ENCODE results near the gene ADGRL3.
A peak's percentile ranks its signal among the peaks of the same experiment; 100 is the strongest.
"Not testable (repeated sequence)": the region's sequence is repeated elsewhere in the genome, so short reads cannot be mapped to it uniquely, and the experiment has no call there.

ADGRL3 gene

DNA sequence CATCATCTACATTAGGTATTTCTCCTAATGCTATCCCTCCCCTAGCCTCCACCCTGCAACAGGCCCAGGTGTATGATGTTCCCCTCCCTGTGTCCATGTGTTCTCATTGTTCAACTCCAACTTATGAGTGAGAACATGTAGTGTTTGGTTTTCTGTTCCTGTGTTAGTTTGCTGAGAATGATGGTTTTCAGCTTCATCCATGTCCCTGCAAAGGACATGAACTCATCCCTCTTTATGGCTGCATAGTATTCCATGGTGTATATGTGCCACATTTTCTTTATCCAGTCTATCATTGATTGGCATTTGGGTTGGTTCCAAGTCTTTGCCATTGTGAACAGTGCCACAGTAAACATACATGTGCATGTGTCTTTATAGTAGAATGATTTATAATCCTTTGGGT, 7.0 kb downstream of the ADGRL3 start:
- not testable (repeated sequence) for DNase-seq

GRCh38 chr4:61210186-61210939, 10.2 kb downstream of the ADGRL3 start:
- no peak for DNase-seq

- DNase-seq: no peak
Observed at GRCh38 chr4:61211781-61212180, 11.7 kb downstream of the ADGRL3 start.

DNA sequence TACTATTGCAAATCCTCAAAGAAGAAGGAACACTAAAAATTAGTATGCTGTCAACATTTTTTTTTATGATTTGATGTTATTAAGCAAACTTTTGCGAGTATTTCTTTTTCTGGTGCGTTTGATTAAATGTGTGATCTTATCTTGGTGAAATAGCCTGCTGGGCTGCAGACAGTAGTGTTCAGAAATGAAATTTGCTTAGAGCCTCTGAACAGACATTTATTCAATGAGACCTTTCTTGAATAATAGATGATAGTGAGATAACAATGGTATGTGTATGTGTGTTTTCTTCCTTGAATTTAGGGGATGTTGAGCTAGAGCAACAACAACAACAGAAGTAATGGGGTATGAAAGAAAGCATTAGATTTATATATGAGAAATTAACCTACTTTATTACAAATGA, 12.7 kb downstream of the ADGRL3 start:
- DNase-seq: no peak

- no peak for DNase-seq
Observed at GRCh38 chr4:61214680-61215079, 14.6 kb downstream of the ADGRL3 start.

DNA sequence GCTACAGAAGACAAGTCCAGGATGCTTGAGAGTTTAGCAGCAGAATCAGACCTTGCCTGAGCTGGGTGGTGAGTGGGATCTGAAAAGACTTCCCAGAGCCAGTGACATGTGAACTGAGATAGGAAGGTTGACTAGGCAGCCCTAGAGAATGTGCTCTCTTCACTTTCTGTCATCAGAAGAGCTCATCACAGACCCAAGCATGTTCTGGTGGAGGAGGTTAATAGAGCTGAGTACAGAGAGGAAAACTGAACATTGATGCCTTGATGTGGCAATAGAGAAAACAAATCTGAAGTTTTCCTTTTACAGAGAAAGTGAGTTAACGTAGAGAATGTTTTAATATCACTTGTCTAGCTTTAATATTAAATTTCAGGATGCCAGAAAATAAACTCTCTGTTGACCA, 17.1 kb downstream of the ADGRL3 start:
- DNase-seq: no peak

- DNase-seq: no peak
Observed at GRCh38 chr4:61220556-61220955, 20.4 kb downstream of the ADGRL3 start.

- DNase-seq: no peak
Observed at GRCh38 chr4:61223385-61223784, 23.3 kb downstream of the ADGRL3 start.

- no peak for DNase-seq
Observed at GRCh38 chr4:61224573-61224972, 24.4 kb downstream of the ADGRL3 start.

DNA sequence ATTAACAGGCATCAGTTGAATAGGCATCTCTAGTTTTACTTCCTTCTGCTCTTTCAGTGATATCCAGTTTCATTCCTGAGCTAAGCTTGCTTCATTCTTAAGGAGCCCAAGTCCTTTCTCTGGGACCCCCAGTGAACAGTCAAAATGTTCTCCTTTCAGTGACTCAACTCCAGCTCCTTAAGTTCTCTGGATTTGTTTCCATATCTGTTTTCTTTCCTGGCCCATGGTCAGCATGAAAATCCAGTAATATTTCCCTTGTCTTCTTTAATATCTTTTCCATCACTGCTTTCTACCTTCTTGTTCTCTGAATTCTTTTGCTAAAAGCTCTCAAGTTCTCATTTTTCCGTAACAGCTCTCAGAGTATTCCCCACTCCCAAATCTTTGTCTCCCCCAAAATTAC, 25.5 kb downstream of the ADGRL3 start:
- DNase-seq: no peak

GRCh38 chr4:61231421-61231820, 31.3 kb downstream of the ADGRL3 start:
- no peak for DNase-seq

GRCh38 chr4:61239250-61239649, 39.1 kb downstream of the ADGRL3 start:
- no peak for DNase-seq

- no peak for DNase-seq
Observed at GRCh38 chr4:61243962-61244361, 43.8 kb downstream of the ADGRL3 start.

GRCh38 chr4:61245069-61245714, 45.1 kb downstream of the ADGRL3 start:
- DNase-seq: no peak

DNA sequence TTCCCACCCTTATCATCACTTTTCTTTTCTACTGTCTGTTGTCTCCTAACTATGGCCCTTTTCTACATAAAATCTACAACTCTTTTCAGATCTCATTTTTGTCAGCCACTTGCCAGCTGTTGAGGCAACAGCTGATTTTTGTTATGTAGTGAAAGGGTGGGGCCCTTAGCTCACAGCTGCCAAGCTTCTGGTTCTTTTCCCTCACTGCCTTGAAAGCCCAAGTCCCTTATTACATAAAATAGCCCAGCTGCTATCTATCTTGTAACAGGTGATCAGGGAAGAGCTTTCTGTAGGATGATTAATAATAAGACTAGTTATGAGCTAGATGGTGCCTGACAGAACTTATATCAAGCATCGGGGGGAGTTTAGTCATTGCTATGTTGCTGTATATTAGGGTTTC, 45.9 kb downstream of the ADGRL3 start:
- peak; percentile 42 for DNase-seq

GRCh38 chr4:61248705-61249104, 48.6 kb downstream of the ADGRL3 start:
- no peak for DNase-seq

DNA sequence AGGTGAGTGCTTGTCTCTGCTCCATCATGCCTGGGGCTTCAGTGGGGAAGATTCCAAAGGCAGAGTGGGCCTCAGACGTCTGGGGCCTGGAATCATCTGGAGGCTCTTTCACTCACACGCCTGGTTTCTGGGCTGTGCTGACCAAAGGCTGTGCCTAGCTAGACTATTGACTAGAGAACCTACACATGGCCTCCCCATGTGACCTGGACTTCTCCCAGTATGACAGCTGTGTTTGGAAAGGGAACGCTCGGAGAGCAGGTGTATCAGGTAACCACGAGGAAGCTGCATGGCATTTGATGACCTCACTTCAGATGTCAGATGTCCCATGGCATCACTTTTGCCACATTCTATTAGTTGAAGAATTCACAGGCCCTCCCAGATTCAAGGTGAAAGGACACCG, 51.0 kb downstream of the ADGRL3 start:
- DNase-seq: no peak

- no peak for DNase-seq
Observed at GRCh38 chr4:61254406-61254805, 54.3 kb downstream of the ADGRL3 start.

DNA sequence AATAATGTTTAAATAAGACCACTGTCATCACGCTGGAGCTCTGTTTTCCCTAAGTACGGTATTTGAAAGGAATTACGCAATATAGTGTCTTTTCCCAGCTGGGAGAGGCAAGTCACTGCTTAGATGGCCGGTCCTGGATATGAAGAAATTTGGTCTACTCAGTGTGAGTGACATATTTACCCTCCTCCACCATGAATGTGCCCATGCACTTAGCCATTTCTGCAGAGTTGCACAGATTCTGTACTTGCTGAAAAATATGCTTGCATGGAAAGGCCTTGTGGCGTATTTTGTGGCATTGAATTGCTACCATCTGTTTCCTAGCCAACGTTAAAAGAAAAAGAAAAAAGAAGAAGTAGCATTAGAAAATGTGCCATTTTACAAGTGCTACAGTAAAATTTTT, 73.1 kb downstream of the ADGRL3 start:
- DNase-seq: no peak

DNA sequence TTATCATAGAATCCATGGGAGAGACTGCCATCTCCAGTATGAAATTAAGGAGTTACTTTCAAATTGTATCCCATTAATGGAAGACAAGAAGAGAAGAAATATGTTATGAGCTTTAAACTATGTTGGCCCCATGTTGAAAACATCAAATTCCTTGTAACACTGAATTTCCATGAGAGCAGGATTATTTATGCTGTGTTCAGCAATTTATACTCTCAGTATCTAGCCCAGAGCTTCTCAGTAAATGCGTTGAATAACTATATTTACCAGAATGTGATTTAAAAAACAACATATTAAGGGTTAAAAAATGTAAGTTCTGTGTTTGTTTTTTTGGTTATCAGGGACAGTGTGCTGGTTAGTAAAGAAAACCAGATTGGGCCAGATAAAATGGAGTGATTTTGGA, 74.2 kb downstream of the ADGRL3 start:
- DNase-seq: no peak

DNA sequence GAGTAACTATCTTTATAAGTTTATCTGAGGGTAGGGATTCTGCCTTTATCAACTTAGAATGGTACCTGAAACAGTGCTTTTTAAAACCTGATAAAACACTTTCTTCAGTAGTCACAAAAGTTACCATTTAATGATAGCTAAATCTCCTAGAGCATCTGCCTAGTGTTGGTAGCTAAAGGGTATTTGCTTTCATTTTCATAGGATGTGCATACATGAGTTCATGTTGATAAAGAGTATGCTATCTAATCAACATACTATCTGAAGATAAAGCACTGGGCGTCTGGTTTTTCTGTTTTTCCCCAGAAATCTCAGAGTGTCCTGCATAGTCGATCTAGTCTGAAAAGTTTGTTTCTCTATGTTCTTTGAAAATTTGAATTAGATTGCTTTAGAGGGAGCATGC, 75.1 kb downstream of the ADGRL3 start:
- no peak for DNase-seq

DNA sequence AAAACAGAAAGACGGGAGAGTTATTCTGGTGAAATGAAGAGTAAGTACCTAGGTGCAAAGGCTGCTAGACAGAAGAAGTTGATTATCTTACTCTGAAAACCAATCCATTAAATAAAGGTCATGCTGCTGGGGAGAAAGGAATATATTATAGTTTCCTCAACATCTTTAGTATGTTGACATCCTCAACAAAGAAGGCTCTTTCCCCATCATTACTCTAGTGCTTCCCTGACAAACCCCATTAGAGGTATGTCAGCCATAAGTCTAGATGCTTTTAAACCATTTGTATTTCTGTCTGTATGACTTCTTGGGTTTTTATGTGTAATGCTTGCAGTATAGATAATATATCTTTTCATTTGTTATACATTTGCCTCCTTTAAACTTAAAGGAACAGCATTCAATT, 75.9 kb downstream of the ADGRL3 start:
- DNase-seq: no peak

DNA sequence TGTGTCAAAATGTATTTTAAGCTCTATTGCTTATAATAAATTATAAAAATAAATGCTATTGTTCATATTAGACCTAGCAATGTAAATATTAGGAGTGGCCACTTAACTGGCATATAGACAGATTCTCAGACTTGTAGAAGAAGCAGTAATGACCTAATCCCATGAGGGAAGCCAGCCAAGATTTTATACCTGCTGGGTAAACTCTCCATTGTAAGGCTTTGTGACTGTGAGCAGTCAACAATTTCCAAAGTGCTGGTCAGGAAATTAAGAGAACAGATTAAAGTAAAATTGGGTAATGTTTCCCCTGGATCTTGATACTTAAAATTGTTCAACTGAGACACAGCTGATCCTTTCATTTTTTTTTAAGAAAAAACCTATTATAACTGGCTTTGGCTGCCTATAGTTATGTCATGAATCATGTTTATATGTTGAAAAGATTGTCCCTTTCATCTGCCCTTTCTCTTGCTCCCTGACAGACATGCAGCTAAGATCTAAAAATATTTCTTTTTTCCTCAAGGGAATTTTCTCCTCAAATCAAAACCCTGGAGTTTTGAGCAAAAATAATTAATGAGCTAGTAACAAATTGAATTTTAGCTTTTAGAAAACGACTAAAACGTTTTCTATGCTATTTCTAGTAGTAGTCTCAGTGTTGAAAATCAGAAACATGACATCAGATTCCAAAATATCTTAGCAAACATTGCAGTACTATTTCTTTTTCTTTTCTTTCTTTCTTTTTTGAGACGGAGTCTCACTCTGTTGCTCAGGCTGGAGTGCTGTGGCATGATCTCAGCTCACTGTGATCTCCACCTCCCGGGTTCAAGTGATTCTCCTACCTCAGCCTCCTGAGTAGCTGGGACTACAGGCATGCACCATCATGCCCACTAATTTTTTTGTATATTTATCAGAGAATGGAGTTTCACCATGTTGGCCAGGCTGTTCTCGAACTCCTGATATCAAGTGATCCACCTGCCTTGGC, 77.9 kb downstream of the ADGRL3 start:
- DNase-seq: no peak

- no peak for DNase-seq
Observed at GRCh38 chr4:61292322-61292721, 92.2 kb downstream of the ADGRL3 start.

Data from left hindlimb (tissue), 1 donor.